ENCODE results near the gene DUSP21.

DNA sequence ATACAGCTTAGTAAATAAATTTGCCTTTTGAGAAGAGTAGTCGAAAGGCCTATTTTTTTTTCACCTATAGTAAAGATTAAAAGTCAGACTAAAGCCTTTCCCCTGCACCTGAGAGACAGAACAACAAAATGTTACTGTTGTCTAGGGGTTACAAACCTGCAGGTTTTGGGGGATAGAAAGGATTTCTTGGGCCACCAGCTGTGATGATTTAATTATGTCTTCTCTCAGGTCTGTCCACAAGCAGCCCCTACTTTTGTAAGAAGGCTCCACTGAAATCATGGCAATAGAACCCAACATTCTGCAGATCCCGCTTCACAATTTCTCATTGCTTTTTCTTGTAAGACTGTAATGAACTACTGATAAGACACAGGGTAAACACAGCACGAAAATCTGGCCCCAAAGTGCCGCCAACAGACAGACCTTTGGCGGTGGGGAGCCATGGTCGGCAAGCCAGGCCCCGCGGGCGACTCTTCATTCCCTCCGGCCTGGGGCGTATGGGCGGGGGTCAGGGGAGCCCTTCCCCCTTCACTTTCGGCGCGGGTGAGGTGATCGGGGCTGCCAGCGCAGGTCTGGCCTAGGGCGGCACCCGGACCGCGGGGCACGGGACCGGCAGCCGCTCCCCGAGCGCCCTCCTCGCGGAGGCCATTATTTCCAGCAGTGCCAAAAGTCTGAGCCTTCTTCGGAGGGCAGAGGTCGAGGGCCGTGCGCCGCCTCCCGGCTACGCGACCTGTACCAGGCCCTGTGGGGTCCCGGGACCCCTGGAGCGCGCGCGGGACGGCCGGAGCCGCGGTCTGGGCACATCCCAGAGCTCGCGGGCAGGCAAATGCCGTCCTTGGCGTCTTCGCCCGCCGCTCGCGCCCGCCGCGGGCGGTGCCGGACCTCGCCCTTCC lies 28.4 kb downstream of the DUSP21 start:
- TF ChIP-seq, protein P1, sequence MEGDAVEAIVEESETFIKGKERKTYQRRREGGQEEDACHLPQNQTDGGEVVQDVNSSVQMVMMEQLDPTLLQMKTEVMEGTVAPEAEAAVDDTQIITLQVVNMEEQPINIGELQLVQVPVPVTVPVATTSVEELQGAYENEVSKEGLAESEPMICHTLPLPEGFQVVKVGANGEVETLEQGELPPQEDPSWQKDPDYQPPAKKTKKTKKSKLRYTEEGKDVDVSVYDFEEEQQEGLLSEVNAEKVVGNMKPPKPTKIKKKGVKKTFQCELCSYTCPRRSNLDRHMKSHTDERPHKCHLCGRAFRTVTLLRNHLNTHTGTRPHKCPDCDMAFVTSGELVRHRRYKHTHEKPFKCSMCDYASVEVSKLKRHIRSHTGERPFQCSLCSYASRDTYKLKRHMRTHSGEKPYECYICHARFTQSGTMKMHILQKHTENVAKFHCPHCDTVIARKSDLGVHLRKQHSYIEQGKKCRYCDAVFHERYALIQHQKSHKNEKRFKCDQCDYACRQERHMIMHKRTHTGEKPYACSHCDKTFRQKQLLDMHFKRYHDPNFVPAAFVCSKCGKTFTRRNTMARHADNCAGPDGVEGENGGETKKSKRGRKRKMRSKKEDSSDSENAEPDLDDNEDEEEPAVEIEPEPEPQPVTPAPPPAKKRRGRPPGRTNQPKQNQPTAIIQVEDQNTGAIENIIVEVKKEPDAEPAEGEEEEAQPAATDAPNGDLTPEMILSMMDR (IDR thresholded peaks at IDR 0.05), result no peak
- no peak for TF ChIP-seq POLR2A (IDR thresholded peaks at IDR 0.05)
